IPS-NIHi7 (cell line): ENCODE data around the gene SCN9A.
"Not testable (repeated sequence)": the region's sequence is repeated elsewhere in the genome, so short reads cannot be mapped to it uniquely, and the experiment has no call there.

Experiments used
- DNase-seq: peaks from one replicate; pipeline ENCODE4 v3.0.0; 2012; ENCODE audit warnings: mixed read lengths; ENCODE audit errors: extremely low spot score

Gene SCN9A

DNA sequence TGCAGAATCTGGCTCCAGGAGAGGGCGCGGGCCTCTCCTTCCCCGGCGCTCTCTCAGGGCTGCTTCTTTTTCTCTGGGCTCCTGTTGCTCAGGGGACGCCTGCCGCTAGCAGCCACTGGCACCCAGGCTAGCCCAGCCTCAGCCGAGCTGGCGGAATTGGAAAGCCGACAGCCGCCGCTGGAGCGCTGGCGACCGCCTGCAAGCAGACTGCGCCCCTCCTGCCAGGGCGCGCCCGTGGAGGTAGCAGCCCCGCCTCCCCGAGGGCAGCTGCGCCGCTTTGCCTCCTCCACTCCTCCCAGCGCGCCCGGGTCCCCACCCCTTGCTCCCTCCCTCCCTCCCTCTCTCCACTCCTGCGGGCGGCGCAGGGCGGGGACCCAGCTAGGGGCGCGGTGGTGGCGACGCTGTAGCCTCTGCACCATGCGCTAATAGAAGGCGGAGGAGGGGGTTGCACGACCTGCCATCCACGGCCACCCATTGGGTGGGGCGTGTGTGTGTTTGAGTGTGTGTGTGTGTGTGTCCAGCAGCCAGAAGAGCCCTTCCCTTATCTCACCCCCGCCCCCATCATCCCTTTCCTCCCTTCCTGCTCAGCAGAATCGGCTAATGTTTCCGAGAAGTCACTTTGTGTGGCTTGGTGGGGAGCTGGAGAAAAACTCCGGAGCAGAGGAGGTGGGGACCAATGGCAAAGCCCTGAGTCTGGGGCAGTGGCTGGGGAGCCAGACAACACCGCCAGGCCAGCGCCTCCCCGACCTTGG, at the start of gene SCN9A:
Gene SCN9A, minus strand, starts transcription at position 209 of the 752 bp plus-strand sequence. CDS start 64,188 bp downstream, outside the sequence.
- peak; percentile 81 for DNase-seq

DNA sequence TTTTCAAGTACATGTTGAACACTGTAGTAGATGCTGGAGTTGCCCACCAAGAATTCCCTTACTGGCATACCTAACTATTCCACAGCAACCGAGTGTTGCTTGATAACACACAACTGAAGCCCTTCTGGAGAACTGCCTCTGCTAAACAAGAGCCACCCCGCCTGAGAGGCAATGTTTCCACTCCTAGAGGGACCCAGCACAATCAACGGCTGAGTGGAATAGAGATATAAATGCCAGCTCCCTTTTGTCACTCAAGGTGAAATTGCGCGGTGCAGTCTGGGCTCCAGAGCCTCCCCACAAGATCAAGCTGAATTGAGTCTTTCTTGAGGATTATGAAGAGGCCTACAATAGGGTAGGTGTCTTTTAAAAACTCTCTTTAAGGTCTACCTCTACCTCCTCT, 49.1 kb upstream of the SCN9A start:
- DNase-seq = no peak

DNA sequence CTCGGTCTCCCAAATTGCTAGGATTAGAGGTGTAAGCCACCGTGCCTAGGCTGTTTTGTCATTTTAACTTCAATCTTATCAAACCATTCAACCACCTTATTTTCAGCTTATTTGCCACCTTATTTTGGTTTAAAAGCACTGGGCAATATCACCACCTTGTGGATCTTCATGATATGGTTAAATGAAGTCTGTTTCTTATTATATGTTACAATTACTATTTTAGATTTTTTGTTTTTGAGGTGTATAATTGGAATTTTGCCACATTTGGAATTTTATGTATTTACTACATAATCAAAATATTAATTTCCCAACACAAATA, 43.8 kb upstream of the SCN9A start:
- DNase-seq = no peak

DNA sequence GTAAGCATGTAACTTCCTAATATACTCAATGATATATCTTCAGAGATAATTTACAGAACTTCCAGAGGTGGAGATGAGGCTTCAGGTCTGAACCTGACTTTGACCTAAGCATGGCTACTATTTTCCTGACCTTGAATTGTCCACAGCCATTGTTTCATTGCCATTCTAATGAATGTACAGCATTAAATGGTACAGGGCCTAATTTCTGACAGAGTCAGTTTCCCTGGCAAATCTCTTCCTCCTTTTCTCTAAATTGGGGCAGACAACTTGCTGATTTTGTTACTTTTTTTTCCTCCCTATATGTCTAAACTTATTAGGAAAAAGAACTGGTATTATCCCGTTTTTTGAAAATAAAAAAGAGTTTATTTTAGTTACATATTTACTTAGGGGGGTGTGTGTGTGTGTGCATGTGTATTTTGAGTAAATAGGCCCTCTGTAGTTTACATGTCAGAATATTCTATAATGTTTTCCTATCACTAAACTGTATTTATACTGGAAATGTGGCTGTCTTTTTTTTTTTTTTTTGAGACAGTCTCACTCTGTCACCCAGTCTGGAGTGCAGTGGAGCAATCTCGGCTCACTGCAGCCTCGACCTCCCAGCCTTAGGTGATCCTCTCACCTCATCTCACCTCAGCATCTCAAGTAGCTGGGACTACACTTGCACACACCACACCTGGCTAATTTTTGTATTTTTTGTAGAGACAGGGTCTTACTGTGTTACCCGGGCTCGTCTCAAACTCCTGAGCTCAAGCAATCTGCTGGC, 43.3 kb upstream of the SCN9A start:
- no peak for DNase-seq

DNA sequence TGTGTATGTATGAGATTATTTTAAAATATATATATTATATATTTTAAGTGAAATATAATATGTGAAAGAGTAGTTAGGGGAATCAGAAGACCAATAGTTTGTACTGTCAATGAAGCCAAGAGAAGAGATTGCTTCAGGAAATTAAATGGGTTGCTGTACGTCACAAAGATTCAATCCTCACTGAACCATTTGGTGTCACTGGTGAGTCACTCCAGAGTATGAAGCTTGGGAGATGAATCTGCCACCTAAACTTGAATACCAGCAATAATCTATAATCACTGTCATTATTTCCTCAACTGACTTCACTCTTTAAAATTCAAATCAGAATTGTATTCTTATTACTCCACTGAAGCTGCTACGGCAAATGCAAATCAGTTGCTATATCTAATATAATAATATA, 41.9 kb upstream of the SCN9A start:
- peak; percentile 20 for DNase-seq

DNA sequence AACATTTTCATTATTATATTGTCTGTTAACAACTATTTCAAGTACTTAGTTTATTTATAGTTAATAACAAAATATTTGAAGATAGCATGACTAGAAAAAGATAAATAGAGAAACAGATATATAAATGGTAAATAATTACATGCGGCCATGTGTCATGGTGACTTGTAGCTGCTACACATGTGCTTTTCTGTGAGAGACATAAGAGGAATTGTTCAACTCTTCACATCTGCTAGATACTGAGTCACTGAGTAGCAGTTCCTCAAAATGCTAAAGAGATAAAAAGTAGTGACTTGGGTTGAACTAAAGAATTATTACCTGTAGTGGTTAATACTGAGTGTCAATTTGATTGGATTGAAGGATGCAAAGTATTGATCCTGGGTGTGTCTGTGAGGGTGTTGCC, 37.5 kb upstream of the SCN9A start:
- no peak for DNase-seq

DNA sequence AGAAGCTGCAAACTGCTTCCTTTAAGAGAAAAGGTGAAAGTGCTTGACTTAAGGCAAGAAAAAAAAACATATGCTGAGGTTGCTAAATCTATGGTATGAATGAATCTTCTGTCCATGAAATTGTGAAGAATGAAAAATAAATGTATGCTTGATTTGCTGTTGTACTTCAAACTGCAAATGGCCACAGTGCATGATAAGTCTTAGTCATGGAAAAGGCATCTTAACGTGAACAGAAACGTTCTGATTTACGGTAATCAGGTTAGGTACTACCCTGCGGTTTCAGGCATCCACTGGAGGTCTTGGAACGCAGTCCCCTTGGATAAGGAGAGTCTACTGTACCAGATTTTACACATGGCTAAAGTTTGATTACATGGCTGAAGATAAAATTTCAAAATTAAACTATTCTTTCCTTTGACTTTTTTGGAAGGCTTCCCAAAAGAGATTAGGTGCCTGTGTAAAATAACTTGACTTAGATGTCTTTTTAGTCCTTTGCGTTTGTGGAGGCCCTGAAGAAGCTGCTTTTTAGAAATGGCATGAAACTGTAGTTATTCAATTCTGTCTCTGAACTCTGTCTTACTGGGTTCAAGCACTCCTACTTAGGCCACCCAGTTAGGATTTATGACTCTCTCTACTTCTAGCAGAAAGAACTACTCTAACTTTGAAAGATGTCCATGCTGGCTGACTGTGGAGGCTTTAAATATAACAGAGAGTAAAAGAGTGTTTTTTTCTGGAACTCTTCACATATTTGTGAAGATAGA, 35.9 kb upstream of the SCN9A start:
- DNase-seq = no peak

DNA sequence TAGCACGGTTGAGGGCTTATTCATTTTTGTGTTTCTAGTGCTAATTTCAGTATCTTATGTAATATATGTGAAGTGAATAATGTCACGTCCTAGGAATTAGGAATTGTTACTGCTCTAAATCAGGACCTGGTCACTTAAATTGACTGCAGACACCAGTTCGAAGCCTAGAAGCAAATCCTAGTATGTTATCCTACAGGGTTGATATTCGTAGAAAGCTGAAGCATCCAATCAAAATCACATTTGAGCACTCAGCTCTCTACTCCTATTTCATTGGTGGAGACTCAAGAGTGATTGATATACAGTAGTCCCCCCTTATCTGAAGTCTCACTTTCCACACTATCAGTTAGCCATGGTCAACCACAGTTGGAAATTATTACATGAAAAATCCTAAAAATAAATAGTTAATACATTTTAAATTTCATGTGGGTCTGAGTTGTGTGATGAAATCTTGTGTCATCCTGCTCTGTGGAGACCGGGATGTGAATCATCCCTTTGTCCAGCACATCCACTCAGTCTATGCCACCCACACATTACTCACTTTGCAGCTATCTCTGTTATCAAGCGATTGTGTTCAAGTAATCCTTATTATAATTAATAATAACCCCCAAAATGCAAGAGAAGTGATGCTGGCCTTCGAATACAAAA, 35.2 kb upstream of the SCN9A start:
- DNase-seq = no peak

DNA sequence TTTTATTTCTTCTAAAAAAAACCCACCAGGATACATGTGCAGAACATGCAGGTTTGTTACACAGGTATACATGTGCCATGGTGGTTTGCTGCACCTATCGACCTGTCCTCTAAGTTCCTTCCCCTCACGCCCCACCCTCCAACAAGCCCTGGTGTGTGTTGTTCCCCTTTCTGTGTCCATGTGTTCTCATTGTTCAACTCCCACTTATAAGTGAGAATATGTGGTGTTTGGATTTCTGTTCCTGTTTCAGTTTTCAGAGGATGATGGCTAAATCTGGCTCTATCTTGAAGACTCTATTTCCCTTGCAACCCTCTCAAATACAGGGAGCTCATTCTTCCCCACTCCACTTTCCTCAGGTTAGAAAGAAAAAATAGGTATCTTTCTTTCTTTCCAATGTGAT, 32.0 kb upstream of the SCN9A start:
- not testable (repeated sequence) for DNase-seq

DNA sequence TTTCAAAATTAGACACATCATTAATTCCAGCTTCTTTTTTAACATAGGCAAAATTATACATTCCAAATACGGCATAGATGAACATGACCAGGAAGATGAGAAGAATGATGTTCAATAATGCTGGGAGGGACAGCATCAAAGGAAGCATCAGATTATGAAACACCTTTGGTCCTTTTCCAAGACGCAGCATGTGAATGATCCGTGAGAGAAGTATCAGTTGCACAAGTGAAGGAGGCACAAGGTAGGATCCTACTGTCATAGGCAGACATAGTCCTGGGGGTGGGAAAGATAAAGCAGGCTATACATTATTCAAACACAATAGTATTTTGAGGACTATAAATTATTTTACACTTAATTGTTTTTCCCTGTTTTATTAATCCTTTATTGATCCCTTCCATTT, 30.6 kb upstream of the SCN9A start:
- DNase-seq = no peak

DNA sequence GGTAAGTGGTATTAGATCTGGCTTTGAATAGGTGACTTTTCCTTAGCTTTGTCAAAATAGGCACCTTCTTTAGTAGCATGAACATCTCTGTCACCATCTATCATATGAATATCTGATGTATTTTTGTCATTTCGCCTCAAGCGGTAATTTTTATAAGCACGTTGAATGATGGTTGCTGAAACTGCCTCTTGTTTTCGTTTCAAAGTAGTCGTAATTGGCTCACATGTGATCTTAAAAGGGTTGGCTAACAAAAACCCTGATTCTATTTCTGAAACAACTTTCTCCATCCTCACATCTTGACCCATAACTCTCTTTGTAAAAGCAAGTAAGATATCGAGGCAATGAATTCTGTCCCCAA, 29.8 kb upstream of the SCN9A start:
- no peak for DNase-seq

DNA sequence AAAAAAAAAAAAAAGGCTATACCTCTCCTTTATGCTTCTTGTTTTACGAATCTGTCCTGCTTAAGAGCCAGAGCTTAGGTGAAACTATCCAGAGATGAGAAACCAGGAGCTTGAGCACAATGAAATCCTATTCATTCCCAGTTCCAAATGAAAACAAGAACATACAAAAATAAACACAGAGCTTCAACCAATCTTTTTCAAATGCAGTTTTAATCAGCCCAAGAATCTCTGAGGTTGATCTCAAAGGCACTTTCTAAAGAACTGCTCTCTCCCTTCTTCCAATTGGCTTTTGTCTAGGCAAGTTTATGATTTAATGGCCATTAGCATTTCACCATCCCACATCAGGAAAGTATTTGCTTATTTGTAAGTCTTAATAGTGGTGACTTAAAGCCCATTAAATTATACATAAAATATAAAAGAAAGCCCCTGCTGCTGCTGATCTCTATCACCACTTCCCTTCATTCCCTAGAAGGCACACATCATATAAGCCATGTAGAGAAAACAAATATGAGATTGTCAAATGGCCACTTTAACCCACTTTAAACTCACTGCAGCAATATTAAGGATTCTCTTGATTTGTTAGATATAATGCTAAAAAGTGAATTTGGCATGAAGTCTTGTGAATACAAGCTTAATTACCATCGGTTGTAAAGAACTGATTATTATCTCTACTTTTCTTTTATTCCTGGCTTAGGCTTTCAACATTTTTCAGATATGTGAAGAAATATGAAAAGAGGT, 29.3 kb upstream of the SCN9A start:
- DNase-seq = no peak

DNA sequence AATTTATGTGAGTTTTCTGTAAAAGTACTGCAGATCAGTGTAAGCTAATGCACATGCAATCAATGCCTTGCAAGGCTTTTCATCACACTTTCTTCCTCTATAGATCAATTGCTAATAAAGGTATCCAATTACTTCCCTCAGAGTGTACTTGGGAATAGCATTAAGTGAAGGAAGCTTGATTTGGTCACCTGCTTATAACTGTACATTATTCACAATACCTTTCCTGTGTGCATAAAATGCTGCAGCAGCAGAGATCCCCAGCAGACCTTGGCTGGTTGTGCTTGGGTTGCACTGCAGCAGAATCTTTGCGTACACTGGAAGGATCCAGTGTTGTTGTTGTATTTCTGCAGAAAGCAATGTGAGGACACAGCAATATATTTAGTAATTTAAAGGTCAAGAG, 18.5 kb upstream of the SCN9A start:
- no peak for DNase-seq

DNA sequence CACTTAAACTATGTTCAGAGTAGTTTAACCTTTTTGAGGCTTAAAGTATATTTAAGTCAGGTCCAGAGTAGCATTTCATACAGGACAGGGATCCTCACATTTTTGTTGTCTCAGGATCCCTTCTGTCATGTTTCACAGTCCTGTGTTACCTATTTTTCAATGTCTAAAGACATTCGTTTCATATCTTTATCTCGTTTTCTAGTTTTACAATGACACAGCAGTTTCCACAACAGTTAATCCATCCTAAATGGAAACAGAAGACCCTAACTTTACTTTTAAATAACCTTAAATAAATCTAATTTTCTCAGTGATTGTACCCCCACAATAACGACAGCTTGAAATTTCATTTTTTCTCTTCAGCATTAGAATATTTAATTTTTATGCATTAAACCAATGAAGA, 17.3 kb upstream of the SCN9A start:
- no peak for DNase-seq

DNA sequence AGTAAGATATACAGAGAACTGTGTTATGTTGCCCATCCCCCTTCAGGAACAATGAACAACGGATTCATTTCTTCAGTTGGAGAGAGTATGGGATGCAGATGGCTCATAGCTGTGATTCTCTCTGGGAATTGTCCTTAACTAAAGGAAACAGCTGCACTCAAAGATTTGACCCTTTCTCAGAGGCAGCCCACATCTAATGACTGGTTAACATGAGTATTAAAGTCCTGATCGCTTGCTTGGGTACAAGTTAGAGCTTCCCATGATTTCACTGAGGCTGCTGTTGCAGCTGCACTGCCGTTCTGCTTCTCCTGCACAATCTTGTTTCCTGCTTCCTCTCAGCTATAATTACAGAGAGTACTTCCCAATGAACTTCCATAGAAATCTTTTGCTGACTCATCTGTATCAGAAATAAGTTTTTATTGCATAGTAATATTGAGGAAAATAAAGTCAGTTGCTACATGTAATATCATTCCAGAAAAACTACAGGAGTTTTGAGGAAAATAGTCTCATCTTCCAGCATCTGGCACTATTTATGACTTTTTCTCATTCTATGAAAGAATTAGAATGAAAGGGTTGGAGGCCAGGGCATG, 12.8 kb upstream of the SCN9A start:
- DNase-seq = no peak

DNA sequence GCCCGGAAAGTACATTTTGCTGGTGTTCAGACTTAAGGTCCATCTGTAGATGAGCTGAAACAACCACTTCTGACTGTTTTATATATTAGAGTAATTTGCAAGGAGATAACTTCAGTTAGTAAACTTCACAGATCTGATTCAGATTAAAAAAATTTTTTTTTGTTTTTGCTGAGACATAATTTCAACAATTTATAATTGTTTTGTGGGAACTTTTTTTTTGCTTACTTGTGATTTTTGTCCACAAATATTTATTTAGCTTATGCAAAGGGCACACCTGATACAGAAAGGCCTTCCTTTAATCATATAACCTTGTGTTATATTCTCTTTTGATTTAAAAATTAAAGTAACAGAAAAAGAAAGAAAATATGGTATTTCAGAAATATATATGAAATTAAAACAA, 9.6 kb upstream of the SCN9A start:
- DNase-seq = no peak

DNA sequence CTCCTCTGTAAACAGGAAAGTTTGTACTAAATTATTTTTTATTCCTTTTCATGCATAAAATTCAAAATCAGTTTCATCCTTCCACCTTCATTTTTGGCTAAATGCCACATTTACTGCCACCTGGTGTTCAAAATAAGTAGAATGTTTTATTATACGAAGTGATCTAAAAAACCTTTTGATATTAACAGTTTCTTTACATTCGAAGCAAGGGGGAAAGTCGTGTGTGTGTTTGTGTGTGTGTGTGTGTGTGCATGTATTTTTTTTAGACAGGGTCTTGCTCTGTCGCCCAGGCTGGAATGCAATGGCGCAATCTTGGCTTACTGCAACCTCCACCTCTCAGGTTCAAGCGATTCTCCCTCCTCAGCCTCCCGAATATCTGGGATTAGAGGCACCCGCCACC, 9.0 kb upstream of the SCN9A start:
- no peak for DNase-seq

DNA sequence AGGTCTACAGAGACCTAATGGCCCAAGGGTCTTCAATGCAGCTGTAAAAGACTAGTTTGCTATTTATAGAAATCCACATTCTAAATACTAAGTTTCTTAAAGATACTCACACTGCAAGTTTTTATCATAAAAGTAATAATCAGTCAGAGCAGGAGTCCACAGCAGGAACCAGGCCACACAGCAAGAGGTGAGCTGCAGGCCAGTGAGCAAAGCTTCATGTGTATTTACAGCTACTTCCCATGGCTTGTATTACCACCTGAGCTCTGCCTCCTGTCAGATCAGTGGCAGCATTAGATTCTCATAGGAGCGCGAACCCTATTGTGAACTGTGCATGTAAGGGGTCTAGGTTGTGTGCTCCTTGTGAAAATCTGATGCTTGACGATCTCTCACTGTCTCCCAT, 6.7 kb upstream of the SCN9A start:
- no peak for DNase-seq

DNA sequence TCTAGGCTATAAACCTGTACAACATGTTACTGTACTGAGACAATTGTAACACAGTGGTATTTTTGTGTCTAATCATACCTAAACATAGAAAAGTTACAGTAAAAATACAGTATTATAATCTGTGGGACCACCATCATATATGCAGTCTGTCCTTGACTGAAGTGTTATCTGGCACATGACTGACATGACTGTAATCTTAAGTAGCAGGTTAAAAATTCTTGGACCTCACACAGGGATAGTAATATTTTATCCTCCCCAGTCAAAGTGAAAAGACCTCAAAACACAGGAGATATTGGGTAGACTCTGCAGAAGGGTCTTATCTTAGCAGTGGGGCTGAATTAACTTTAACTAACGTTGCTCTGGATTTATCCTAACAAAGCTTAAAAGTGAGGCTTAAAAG, 4.9 kb upstream of the SCN9A start:
- no peak for DNase-seq

DNA sequence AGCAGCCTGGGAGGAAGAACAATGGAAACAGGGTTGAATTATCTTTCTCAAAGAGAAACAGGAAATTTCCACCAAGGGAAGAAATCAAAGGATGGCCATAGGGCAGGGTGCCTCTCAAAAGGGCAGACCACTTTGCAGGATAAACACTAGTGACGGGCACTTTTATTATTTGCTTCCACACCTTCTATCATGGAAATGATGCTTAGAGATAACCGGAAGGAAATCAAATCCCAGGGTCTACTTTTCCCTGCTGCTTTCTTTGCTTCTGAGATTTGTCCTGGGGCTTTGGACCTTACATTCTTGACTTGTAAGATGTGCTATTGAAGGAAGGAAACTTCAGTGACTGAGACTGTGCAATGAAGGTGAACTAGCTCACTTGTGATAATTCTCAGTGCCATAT, 1.1 kb upstream of the SCN9A start:
- DNase-seq = no peak

DNA sequence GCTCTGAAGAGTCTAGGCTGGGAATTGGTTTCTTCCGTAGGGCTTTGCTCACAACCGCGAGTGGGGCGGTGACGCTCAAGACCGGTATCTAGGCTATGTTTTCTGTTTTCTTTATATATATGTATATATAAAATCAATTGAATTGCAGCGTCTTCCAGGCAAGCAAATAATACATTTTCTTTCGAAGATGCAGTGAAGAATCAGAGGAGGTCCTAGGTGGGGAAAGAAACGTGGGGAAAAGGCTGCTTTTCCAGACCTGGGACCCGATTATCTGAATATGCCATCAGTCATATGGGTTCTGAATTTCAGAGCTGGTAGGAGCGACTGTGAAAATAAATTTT, 714 bp upstream of the SCN9A start:
- DNase-seq = no peak
